GM18873 (cell line): ENCODE measurements around the gene KCP.
A peak's percentile ranks its signal among the peaks of the same experiment; 100 is the strongest.

ENCODE experiments used
- ATAC-seq: cut with Tn5 transposase; IDR thresholded peaks from one replicate; pipeline ENCODE4 v1.9.1; 2021; ENCODE audit warnings: mild to moderate bottlenecking, moderate library complexity, moderate number of reproducible peaks; ENCODE audit not compliant: unreplicated experiment, low FRiP score

The KCP gene

DNA sequence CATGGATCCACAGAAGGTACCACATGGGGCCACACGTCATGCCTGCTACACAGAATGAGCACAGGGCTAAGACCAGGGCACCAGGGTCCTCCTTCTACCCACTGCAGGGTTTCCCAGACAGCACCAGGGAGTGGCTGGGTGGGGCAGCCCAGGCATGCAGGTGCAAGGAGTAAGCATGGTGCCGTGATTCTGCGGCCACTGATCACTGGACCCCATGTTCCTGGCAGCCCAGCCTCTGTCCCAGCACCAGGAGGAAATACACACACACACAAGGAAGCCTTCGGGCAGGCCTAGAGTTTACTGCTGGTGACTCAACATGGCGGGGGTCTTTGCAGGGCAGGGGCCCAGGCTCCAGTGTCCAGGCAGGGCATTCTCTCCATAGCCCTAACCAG is 33.9 kb downstream of the KCP start:
- ATAC-seq = no peak

- ATAC-seq = no peak
Observed at GRCh38 chr7:128876127-128876526, 34.4 kb downstream of the KCP start.

DNA sequence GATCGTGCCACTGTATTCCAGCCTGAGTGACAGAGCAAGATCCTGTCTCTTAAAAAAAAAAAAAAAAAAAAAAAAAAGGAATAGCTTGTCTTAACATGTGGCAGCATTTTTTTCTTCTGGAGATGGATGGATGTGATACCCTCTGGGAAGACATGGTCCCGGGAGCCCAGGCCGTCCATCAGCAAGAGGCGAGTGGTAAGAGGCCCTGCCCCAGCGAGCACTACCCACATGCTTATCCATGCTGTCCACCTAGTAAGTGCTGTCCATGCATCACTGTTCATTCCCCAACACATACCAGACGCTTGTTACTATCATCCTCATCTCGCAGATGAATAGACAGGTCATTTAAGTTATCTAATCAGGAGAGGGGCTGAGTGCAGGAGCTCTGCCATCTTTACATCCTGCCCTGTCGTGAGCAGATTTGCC is 35.0 kb downstream of the KCP start:
- no peak for ATAC-seq

- ATAC-seq = no peak
Observed at GRCh38 chr7:128874140-128875031, 36.1 kb downstream of the KCP start.

GRCh38 chr7:128873234-128873633 is 37.3 kb downstream of the KCP start:
- no peak for ATAC-seq

GRCh38 chr7:128872394-128872824 is 38.1 kb downstream of the KCP start:
- no peak for ATAC-seq

- ATAC-seq = no peak
Observed at GRCh38 chr7:128871050-128871449, 39.5 kb downstream of the KCP start.

DNA sequence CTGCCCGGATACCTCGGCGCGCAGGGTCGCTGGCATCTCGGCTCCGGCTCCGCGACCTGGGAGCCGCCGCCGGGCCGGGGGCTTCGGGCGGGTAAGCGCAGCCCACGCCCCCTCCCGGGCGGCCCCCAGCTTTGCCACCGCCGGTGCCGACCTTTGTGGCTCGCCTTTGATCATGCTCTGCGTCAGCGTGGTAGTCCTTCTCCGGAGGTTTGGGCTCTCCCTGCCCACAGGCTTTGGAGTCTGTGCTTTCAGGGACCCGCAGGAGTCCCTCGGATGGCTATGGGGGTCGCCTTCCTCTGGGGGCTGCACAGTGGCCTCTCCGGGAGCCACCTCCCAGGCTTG is 40.6 kb downstream of the KCP start:
- no peak for ATAC-seq

DNA sequence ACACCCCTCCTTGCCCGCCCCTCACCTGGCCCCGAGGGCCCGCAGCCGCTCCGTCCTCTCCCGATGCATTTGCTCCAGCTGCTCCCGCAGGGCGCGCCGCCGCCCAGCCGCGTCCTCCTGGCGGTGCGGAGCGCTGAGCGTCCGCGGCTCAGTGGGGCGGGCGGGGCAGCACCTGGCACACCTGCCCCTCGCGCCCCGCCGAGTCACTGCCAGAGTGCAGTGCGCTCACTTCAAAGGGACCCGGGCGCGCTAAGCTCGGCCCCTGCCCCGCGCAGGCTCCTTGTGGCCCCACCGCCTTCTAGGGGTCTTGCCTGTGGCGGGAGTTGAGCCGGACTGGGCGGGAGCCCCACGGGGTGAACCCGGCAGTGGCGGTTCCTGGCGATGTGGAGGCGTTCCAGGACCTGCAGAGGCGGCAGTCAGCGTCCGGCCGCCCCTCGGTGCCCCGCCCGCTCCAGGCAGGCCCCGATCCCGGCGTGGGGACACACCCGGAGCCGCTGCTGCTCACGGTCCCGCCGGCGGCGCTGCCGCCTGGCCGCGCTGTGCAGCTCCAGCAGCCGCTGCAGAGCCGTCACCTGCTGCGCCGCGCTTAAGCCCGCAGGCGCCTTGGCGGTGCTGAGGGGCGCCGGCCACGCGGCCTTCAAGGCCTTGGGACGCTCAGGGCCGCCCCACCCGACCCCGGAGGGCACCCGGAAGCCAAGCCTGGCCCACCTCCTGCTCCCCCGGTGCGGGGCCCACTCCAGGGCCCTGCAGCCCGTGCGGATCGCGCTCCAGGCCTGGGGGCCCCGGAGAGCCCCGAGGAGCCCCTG is 41.2 kb downstream of the KCP start:
- ATAC-seq = no peak

DNA sequence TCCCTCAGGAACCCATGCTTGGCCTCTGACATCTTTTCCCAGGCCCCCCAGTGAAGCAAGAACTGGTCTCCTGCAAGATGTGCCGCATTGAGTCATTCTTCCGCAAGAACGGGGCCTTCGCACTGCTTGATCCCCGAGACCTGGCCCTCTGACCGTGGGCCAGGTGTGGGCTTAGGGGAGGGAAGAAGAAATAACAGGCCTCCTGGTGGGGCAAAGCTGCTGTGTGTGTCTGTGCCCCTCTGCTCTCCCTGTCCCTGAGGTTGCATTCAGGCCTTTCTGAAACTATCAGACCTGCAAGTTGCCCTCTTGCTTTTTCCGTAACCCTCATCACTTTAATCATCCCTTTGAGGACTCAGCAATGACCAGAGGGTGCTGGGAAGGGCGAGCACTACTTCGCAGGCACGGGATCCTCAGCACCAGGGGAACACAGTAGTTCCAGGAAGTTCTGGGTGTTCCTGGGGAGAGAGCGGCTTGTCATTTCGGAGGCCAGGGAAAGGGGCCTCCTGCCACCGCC is 41.8 kb downstream of the KCP start:
- ATAC-seq = no peak

DNA sequence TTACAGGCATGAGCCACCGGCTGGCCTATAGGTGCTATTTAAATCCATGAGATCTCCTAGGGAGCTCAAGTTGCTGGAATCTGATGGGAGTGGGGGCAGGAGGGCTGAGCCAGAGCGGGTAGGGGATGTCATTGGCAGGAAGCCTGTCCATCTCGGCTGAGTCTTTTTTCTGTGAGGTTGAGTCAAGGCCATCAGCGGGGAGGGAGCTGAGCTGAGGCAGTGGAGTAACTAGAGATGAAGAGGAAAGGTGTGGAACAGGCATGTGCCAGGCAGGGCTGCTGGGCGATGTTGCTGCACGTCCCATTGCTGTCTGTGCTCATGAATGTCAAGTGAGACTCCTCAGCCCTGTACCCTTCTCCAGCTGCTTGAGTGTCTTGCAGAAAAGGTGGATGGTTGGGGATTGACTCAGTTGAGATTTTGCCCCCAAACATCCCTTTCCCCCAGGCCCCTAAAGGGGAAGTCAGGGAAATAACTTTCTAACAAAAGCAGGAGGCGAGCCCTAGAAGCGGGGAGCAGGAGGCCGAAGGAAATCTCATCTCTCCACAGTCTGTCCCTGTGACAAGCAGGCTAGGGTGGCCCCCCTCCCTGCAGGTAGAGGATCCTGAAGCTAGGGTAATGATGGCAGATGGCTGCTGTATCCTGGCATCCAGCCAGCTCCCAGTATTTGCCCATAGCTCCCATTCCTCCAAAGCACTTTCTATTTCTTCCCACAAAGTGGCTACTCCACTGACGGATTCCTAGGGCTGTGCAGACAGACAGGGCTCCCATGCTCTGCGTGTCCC is 42.5 kb downstream of the KCP start:
- no peak for ATAC-seq

DNA sequence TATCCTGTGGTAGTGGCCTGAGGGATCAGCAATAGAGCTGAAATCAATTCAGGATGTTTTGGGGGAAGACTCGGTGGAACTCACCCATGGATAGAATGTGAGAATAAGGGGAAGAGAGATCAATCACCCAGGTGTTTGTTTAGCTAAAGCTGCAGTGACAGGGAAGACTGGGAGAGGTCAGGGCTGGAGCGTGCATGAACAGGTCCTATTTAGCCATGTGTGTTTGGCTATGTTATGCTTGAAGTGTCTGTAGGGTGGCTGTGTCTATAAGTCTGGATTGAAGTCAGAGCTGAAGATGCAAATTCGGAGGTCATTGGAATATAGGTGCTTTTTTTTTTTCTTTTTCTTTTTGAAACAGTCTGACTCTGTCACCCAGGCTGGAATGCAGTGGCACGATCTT is 43.3 kb downstream of the KCP start:
- no peak for ATAC-seq

DNA sequence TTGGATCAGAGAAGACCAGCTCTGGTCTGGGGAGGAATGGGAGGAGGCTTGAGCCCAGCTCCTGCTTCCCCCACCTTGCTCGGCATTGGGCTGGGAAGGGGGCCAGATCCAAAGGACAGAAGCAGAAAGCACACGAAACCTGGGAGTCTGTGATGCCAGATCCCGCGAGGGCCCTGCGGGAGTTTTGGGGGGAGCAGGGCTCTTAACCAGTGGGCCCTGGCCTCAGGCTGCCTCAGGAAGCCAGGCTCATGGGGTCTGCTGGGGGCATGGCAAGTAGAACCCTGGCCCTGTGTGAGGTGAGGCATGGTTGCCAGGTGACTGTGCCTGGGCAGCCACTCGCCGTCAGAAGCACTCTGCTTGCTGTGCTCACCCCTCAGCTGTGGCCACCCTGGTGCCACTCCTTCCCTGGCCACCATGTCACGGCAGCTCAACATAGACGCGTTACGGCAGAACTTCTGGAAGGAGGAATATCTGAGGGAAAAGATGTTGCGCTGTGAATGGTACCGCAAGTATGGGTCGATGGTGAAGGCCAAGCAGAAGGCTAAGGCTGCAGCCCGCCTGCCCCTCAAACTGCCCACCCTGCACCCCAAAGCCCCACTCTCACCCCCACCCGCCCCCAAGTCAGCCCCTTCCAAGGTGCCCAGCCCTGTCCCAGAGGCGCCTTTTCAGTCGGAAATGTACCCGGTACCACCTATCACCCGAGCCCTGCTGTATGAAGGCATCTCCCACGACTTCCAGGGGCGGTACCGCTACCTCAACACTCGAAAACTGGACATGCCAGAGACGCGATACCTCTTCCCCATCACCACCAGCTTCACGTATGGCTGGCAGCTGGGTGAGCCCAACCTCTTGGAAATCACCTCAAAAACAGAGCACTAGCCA is 44.3 kb downstream of the KCP start:
- ATAC-seq = no peak

DNA sequence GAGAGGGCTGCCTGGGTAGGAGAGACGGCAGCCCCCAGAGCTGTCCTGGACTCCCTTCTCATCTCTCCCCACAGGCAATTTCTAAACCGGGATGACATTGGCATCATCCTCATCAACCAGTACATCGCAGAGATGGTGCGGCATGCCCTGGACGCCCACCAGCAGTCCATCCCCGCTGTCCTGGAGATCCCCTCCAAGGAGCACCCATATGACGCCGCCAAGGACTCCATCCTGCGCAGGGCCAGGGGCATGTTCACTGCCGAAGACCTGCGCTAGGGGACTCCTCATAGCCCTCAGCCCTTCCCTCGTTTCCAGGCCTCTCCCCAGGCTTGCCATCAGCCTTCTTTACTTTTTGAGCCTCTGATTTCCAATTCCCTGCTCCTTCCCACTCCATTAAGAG is 45.2 kb downstream of the KCP start:
- no peak for ATAC-seq

DNA sequence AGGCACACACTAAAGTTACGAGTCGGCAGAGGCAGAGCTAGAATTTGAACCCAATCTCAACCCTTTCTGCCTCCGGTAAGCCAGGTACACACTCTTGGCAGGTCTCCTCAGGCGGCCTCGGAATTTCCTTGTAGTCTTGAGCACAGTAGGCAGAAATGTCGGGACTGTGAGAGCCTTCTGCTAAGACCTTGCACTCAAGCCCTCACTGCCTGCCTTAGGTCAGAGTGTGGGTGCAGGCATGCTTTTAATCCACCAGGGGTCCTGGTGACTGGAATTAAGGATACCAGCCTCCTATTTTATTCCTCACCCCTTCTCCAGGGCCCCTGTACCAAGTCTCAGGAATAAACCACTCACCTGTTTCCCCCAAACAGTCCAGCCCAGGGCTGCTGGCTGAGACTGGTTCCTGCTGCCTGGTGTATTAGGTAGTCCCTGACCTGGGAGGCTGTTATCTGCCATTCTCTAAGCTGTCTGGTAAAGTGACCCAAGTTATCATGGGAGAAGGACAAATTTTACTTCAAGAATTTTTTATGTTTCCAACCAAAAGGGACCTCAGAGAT is 47.0 kb downstream of the KCP start:
- peak; percentile 28 for ATAC-seq

DNA sequence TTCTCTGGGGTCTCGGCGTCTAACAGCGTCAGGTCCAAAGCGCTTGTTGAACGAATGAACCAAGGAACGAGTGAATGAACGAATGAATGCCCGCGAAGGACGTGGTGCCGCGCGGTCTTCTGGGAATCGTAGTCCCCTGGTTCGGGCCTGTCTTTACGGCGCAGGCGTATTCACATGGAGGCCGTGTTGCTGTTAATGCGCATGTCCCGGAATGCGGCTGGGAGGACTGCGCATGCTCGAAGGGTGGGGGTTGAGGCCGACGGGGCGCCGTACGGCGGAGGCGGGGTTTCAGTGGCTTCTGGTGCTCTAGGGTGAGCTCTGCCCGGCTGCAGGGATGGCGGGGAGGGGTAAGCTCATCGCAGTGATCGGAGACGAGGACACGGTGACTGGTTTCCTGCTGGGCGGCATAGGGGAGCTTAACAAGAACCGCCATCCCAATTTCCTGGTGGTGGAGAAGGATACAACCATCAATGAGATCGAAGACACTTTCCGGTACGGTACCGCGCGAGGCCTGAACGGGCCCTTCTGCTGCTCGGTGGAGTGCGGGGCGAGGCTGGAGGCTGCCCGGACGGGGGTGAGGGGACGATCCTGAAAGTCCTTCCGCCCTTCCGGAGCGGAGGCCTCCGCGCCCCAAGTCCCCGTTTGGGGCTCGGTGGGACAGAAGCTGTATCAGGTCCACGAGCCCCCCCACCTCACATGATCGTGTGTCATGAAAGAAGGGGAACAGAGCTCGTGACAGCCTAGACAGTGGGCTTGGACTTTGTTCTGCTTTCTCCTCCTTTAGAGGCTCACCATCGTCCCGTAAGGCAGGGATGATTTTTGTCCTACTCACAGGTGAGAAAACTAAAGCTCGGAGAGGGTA is 47.7 kb downstream of the KCP start, which contains the start of gene ATP6V1F:
Gene ATP6V1F, plus strand, starts transcription at position 286 of the 862 bp plus-strand sequence. Its CDS starts 49 bp downstream, at position 335.
- peak; percentile 77 for ATAC-seq

DNA sequence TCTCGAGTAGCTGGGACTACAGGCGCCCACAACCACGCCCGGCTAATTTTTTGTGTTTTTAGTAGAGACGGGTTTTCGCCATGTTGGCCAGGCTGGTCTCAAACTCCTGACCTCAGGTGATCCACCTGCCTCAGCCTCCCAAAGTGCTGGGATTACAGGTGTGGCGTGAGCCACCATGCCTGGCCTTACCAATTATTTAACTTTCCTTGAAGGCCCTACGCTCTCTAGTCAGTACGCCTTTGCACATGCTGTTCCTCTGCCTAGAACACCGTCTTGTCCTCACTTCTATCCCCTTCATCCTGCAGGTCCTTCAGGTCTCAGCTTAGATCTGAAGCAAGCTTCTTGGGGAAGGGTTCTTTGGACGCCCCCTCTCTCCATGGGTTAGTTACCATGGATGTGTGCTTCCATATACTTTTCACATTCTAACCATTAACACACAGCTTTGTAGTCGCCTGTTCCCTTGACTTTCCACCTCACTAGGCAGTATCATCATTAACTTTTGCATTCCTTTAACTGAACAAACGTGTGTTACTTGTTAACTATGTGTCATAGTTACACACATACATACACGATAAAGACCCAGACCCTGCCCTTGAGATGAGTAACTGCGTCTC is 48.4 kb downstream of the KCP start:
- ATAC-seq = no peak
